Stimulated activated naive CD8-positive, alpha-beta T cell treated with anti-CD3 and anti-CD28 coated beads, Interleukin-15, amount 100 ng/mL, for 72 hours (primary cell): ENCODE measurements around the gene MED27.

Experiments
- ATAC-seq: fragments of 150-1000 bp; cut with Tn5 transposase; 2 replicates; pipeline ENCODE4 v1.10.0; 2021; ENCODE audit warnings: mild to moderate bottlenecking, moderate library complexity
- DNase-seq, 2 donors: peaks; one replicate each; pipeline ENCODE4 v3.0.0; 2021 to 2022
- H3K27ac Mint-ChIP-seq, 2 donors: one replicate each; pipeline ENCODE4 v1.8.0; 2022; ENCODE audit warnings: mild to moderate bottlenecking in 2 of 2, mixed read lengths in 2 of 2, moderate library complexity in 2 of 2
- H3K27me3 Mint-ChIP-seq: one replicate; pipeline ENCODE4 v1.8.0; 2022; ENCODE audit warnings: mixed read lengths
- H3K4me1 Mint-ChIP-seq: one replicate; pipeline ENCODE4 v1.8.0; 2022; ENCODE audit warnings: mild to moderate bottlenecking, mixed read lengths
- H3K4me3 Mint-ChIP-seq, 2 donors: one replicate each; pipeline ENCODE4 v1.8.0; 2022; ENCODE audit warnings: mild to moderate bottlenecking in 2 of 2, mixed read lengths in 2 of 2, moderate library complexity in 1 of 2
- H3K9me3 Mint-ChIP-seq, 2 donors: one replicate each; pipeline ENCODE4 v1.8.0; 2022; ENCODE audit warnings: mixed read lengths in 2 of 2

The MED27 gene

GRCh38 chr9:132039284-132039683 is 40.4 kb downstream of the MED27 start:
- no peaks in the 10 kb centered on the region for H3K9me3 Mint-ChIP-seq
- peaks cover 39% of the 10 kb centered on the region for H3K4me1 Mint-ChIP-seq
- no peak overlapping the region for H3K27ac Mint-ChIP-seq
- ATAC-seq (no peak), DNase-seq (no peak)
- H3K27me3 Mint-ChIP-seq = no peaks in the 10 kb centered on the region
- H3K4me3 Mint-ChIP-seq = no peak overlapping the region

DNA sequence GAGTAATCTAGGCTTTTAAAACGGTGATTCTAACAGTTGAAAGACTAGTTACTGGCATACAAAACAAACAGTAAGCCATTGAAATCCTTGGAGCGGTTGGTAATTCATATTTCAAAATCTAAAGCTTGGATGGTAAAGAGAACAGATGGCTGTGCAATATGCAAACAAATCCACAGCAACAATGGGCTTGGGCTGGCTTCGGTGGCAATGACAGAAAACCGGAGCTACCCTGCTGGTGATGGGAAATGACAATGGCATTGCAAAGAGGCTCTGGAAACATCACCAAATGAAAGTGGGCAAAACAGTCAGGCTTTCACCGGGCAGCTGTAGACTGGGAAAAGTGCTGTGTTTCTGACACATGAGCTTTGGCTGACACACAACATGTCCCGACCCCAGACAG is 42.2 kb downstream of the MED27 start:
- H3K4me1 Mint-ChIP-seq = peaks cover 54% of the 10 kb centered on the region
- H3K27ac Mint-ChIP-seq = no peak overlapping the region
- no peak overlapping the region for H3K4me3 Mint-ChIP-seq
- ATAC-seq (no peak), DNase-seq (no peak)
- H3K27me3 Mint-ChIP-seq = no peaks in the 10 kb centered on the region
- no peaks in the 10 kb centered on the region for H3K9me3 Mint-ChIP-seq

DNA sequence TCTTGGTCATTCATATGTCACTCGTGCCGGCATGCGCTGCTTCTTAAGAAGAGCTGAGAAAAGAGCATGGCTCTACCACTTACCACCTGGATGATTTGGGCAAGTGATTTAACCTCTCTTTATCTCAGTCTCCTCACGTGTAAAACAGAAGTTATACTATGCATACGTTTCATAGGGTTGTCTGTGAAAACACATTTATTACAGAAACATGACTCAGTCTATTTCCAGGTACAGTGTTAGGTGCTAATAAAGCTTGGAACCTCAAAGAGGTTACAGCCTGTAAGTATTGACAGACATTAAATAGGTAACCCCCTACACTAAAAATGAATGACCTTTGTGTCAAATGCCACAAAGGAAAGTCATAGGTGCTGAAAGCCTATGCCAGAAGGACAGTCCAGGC is 43.1 kb downstream of the MED27 start:
- Mint-ChIP-seq H3K4me1 (peaks cover 53% of the 10 kb centered on the region), H3K27ac (no peak overlapping the region), H3K4me3 (no peak overlapping the region), H3K9me3 (no peaks in the 10 kb centered on the region), H3K27me3 (no peaks in the 10 kb centered on the region)
- no peak for DNase-seq
- ATAC-seq = no peak

- DNase-seq = no peak
- H3K4me3 Mint-ChIP-seq = no peak overlapping the region
- H3K27ac Mint-ChIP-seq = no peak overlapping the region
- H3K27me3 Mint-ChIP-seq = no peaks in the 10 kb centered on the region
- ATAC-seq = no peak
- peaks cover 61% of the 10 kb centered on the region for H3K4me1 Mint-ChIP-seq
- H3K9me3 Mint-ChIP-seq = no peaks in the 10 kb centered on the region
These were observed 44.0 kb downstream of the MED27 start for GRCh38 chr9:132035679-132036078.

- H3K4me1 Mint-ChIP-seq = peaks cover 77% of the 10 kb centered on the region
- H3K27ac Mint-ChIP-seq = no peak overlapping the region
- no peak for DNase-seq
- peak overlapping the region in 1 of 2 donors; percentile 28 for H3K4me3 Mint-ChIP-seq
- H3K9me3 Mint-ChIP-seq = no peaks in the 10 kb centered on the region
- no peaks in the 10 kb centered on the region for H3K27me3 Mint-ChIP-seq
- peak; percentile 70 for ATAC-seq
These were observed 47.3 kb downstream of the MED27 start for GRCh38 chr9:132032238-132032950.

DNA sequence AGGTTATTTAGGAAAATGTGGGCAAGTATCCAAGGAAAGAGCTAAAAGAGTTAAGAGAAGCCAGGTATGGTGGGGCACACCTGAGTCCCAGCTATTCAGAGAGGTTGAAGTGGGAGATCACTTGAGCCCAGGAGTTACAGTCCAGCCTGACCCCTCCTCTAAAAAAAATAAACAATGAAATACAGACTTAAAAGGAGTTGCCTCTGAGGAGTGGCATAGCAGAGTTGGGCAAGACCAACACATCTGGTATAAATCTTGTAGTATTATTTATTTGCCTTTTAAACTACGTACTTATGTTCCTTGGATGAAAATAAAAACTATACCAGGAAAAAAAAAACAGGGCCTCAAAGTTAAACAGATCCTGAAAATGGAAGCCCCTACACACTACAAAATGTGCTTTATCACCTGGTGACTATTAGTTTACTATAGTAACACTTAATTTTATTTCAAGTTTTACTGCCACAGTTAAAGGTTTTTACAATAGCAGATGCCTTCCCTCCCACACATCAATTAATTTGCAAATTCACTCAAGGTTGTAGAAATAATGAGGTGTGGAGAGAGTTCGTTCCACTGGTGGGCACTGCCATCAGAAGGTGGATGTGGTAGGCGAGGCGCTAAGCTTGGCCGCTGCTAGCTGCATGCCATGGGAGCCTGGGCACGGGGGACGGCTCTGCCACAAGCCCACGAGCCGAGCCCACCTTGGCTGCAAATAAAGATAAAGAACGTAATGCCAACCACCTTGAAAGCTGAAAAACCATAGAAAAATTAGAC is 48.0 kb downstream of the MED27 start:
- peaks cover 73% of the 10 kb centered on the region for H3K4me1 Mint-ChIP-seq
- no peaks in the 10 kb centered on the region for H3K27me3 Mint-ChIP-seq
- no peaks in the 10 kb centered on the region for H3K9me3 Mint-ChIP-seq
- H3K27ac Mint-ChIP-seq = no peak overlapping the region
- ATAC-seq (no peak), DNase-seq (no peak)
- H3K4me3 Mint-ChIP-seq = no peak overlapping the region

DNA sequence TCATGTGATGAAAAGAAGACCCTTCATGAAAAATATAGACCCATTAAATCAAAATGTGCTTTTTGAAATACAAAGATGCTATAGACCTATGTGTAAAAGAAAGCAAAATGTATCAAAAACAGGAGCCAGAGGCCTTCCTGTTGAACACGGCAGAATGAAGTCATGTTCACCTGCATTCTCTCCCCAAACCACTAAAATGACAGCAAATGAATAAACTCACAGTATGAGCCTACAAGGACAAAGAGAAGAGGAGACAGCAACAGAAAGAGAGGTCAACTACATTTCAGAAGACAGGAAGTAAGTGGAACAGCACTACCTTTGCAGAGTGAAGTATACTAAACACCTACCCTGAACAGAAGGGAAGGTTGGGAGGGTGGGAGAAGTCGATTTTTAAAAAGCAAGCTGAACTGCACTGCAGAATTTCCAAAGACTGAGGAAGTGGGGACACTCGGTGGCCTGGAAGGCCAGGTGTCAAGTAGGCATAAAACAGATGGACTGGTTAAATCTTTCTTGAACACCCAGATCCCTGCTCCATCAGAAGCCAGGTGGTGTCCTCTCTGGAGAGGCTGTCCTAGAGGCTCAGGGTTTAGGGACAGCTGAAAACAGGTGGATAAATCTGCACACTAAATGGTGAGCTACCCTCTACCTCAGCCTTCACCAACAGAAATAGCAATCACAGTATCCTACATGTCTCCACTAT is 48.9 kb downstream of the MED27 start:
- no peak for DNase-seq
- H3K4me3 Mint-ChIP-seq = no peak overlapping the region
- no peaks in the 10 kb centered on the region for H3K27me3 Mint-ChIP-seq
- H3K4me1 Mint-ChIP-seq = peaks cover 64% of the 10 kb centered on the region
- peak overlapping the region in 1 of 2 donors; percentile 73 for H3K27ac Mint-ChIP-seq
- H3K9me3 Mint-ChIP-seq = no peaks in the 10 kb centered on the region
- no peak for ATAC-seq

- Mint-ChIP-seq H3K27ac (peak overlapping the region in 1 of 2 donors; percentile 17), H3K4me1 (peaks cover 37% of the 10 kb centered on the region), H3K9me3 (no peaks in the 10 kb centered on the region), H3K27me3 (no peaks in the 10 kb centered on the region), H3K4me3 (no peak overlapping the region)
- DNase-seq (no peak), ATAC-seq (no peak)
These were observed 51.7 kb downstream of the MED27 start for GRCh38 chr9:132027752-132028663.

GRCh38 chr9:132026932-132027585 is 52.6 kb downstream of the MED27 start:
- DNase-seq (no peak), ATAC-seq (no peak)
- Mint-ChIP-seq H3K4me3 (no peak overlapping the region), H3K4me1 (peaks cover 28% of the 10 kb centered on the region), H3K9me3 (no peaks in the 10 kb centered on the region), H3K27me3 (no peaks in the 10 kb centered on the region), H3K27ac (no peak overlapping the region)

DNA sequence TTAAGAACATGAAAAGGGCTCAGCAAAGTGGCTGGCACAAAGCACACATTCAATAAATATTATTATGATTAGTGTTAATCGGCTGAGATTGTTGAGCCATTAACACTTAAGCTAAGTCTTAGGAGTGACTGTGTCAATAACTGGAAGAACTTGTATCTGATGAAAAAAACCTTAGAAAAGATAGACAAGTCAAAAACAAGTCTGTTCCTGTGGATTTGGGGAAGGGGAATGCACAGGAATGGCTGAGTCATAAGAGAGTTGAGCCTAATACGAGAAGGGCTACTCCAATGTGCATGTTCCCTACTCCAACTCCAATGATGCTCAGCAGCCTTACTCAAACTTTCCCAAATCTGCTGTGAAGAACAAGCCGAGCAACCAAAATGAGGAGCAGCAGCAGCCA is 53.9 kb downstream of the MED27 start:
- Mint-ChIP-seq H3K27ac (no peak overlapping the region), H3K4me1 (peaks cover 17% of the 10 kb centered on the region), H3K4me3 (no peak overlapping the region), H3K27me3 (no peaks in the 10 kb centered on the region), H3K9me3 (no peaks in the 10 kb centered on the region)
- DNase-seq = no peak
- no peak for ATAC-seq

DNA sequence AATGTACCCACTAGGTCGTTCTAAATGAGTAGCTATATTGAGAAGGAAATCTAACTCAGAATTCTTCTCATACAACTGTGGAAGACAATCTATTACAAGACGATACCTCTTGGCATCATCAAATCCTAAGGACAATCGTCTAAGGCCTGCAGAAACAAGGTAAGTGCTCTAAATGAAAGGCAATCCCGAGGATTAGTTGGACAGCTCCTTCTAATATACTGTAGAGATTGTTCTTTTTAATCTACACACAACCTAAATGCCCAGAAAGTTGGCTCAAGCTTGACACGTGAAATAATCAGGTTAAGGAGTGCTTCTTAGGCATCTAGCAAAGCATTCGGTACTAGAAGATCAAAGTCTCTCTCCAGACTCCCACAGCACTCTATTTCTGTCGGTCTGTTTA is 55.1 kb downstream of the MED27 start:
- Mint-ChIP-seq H3K4me1 (peaks cover 14% of the 10 kb centered on the region), H3K4me3 (no peak overlapping the region), H3K27me3 (no peaks in the 10 kb centered on the region), H3K27ac (no peak overlapping the region), H3K9me3 (no peaks in the 10 kb centered on the region)
- ATAC-seq (no peak), DNase-seq (no peak)

- Mint-ChIP-seq H3K4me1 (peaks cover 5% of the 10 kb centered on the region), H3K27ac (peak overlapping the region in 1 of 2 donors; percentile 6)
These were observed 56.1 kb downstream of the MED27 start for GRCh38 chr9:132023419-132024180.

DNA sequence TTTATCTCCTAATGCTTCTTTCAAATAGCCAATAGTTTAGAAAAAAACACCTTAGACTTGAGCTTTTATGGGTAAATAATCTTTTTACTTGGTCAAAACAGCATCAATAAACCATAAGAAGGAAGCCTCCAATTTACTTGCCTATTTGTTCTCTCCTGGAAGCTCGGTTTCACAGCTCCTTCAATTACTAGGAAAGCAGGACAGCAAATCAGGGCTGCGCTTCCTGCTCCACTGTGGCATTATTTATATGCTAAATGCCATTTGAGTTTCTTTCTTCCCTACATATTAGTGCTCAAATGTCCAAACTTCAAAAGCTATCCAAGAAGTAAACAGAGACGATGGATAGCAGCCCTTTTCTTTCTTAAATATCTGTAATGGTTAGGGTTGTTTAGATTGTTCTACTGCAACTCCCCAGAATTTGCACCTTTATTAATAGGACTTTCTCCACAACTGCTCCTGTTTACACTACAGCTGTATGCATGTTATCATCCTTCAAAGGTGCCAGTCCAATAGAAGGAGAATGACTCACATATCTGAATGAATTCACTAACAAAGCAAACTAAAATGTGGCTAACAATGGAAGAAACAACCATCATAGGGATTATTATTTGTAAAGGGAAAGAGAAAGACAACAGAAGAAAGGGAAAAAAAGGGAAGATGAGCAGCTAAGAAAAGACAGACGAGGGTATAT is 58.7 kb downstream of the MED27 start:
- no peak overlapping the region for H3K4me3 Mint-ChIP-seq
- DNase-seq = no peak

More at GRCh38 chr9:132023419-132024180, 56.1 kb downstream of the MED27 start:
- ATAC-seq (no peak), DNase-seq (no peak)
- no peaks in the 10 kb centered on the region for H3K27me3 Mint-ChIP-seq
- H3K9me3 Mint-ChIP-seq = no peaks in the 10 kb centered on the region
- no peak overlapping the region for H3K4me3 Mint-ChIP-seq

GRCh38 chr9:132020272-132020671 is 59.4 kb downstream of the MED27 start:
- Mint-ChIP-seq H3K27me3 (no peaks in the 10 kb centered on the region), H3K4me3 (no peak overlapping the region)
- ATAC-seq = no peak

More for the DNA sequence above, 58.7 kb downstream of the MED27 start:
- Mint-ChIP-seq H3K4me1 (peaks cover 10% of the 10 kb centered on the region), H3K9me3 (no peaks in the 10 kb centered on the region), H3K27me3 (no peaks in the 10 kb centered on the region), H3K27ac (peak overlapping the region in 1 of 2 donors; percentile 52)
- no peak for ATAC-seq

More at GRCh38 chr9:132020272-132020671, 59.4 kb downstream of the MED27 start:
- Mint-ChIP-seq H3K9me3 (no peaks in the 10 kb centered on the region), H3K4me1 (peaks cover 10% of the 10 kb centered on the region), H3K27ac (no peak overlapping the region)
- DNase-seq = no peak
